ENCODE measurements around the gene ECI2.
A peak's percentile ranks its signal among the peaks of the same experiment; 100 is the strongest.
"Not testable (repeated sequence)": the region's sequence is repeated elsewhere in the genome, so short reads cannot be mapped to it uniquely, and the experiment has no call there.

Gene ECI2

DNA sequence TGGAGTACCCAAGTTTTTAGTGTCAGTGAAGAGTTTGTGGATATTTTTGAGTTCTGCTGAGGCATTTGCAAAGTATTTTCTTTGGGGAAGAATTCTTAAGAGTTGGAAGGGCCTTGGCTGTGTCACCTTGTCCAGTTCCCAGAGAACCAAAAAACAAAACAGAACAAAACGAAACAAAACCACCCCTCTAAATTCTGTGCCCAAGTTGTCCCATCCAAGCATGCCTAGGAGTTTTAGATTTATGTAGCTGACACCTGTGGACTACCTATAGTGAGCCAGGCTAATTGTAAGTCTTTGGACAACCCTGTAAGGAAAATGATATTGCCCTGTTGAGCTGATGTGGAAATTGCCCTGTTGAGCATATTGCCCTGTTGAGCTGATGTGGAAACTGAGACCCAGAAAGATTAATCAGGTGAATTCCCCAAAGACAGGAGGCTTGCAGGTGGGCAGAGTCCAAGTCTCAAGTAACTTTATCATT lies 1.0 kb upstream of the ECI2 start:
- no peak for DNase-seq

DNA sequence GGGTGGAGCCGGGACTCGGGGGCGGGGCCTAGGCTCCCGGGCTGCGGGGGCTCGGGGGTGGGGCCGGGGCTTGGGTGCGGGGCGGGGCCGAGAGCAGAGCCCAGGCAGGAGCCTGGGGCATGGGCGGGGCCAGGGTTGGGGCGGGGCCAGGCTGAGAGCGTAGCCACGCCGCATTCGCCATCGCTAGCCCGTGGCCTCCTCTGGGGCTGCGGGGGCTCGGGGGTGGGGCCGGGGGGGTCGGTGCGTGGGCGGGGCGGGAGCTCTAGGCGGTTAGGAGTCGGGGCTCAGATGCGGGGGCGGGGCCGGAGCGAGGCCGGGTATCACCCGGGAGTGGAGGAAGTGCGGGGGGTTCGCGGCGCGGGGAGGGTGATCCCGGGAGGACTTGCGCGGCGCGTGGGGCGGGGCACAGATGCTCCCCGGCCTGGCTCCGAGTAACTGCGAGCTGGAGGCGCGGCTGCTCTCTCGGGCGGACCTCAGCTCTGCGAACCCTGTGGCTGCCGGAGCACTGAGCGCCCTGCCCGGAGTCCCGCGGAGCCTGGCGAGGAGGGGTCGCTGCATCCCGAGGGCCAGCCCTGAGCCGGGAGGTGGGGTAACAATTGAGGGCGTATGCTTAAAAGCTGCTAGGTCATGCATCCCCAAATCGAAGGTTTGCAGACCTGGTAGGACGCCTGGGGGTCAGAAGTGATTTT lies 434 bp upstream of the ECI2 start:
- peak; percentile 27 for DNase-seq

DNA sequence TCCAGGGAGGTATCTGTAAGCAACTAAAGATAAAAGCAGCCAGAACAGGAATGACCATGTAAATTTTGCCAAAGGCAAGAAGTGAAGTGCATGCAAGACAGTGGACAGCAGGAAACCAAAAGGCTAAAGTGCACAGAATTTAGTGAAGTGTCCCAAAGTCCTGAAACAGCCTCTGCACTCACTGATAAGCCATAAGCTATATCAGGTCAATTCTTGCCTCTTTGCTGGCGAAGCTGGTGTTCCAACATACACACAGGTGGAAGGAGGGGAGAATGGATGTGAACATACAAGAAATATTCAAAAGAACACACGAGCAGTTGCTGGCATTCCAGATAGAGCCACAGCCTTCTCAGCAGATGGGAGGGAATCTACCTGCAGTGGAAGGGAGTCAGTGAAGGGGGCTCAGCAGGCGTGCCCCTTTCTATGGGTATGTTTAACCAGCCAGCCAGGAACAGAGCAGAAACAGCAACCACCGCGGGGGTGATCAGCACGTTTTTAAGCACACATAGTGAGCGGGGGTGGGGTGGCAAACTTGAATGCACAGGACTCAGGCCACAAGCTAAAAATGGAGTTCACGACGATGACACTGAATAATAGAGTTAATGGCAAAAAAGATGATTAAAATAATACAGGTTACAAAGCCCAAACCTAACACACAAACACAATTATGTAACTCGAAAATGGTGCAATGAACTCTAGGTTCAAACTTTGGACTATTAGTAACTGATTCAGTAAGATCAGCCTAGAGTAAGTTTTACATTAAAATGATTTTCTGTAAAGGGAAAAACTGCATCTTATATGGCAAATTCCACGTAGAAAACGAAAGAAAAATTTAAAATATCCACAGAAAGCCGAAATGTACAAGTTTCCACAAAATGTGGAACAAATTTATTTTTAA lies 1.2 kb downstream of the ECI2 start:
- no peak for DNase-seq

DNA sequence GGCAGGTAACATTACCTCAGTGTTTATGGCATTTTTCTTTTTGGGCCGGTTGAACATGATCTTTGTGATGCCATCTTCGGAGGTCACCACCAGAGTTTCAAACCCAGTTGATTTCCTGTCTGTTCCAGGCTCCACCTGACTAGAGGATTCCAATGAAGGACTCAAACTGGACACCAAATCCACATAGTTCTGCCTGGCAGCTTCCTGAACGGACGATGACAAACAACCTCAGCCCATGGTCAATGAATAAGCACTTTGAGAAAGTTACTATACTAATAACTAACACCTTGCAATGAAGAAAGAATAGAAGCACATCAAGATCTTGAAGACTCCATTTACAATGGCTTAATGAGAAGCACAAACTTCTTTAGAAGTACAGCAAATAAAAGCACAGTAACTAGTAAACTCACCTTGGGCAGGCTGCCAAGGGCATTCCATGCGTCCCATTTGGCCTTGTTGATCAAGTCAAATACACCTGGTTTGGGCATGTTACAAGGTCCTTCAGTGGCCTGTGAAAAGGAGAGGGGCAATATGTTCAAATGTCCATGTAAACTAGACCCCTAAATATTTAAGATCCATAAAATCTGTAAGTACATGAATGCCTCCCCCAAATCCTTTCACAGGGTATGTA lies 4.9 kb downstream of the ECI2 start:
- no peak for DNase-seq

GRCh38 chr6:4129446-4129845 lies 5.9 kb downstream of the ECI2 start:
- DNase-seq = no peak

GRCh38 chr6:4128748-4129147 lies 6.6 kb downstream of the ECI2 start:
- DNase-seq = no peak

- no peak for DNase-seq
Measured at GRCh38 chr6:4128072-4128471, 7.3 kb downstream of the ECI2 start.

DNA sequence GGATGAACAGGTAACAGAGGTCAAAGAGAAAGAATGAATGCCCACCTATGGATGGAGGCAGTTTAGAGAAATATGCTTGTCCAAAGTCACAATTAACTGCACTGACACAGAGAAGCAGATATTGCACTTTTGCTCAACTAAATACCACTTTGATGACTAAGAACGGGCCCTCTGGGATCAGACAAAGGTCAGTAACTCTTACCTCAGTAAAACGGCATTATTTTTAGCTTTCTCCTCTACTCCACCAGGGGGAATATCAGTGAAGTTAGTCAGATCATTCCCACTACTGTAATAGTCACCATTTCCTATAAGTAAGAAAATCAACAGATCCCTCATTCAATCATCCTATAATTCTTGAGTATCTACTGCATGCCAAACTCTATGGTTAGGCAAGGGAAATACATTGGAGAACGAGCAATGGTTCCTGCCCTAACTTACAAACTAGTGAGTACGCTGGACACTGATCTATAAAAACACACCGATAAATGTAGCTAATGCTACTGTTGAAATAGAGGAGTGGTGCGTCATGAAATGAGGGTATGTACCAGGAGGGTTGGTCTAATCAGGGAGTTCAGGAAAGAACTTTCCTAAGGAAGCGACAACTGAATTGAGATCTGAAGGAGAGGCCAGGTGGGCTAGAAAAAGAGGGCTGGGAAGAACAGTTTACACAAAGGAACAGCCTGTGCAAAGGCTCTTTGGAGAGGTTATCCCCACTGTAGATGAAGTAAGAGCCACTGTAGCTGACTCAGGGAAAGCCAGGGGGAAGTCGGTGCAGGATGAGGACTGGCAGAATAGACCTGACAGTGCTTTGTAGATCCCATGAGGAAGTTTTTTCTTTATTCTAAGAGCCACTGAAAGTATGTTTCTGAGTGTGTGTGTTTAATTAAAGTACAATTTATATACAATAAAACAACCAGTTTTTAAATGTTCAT lies 9.2 kb downstream of the ECI2 start:
- no peak for DNase-seq

DNA sequence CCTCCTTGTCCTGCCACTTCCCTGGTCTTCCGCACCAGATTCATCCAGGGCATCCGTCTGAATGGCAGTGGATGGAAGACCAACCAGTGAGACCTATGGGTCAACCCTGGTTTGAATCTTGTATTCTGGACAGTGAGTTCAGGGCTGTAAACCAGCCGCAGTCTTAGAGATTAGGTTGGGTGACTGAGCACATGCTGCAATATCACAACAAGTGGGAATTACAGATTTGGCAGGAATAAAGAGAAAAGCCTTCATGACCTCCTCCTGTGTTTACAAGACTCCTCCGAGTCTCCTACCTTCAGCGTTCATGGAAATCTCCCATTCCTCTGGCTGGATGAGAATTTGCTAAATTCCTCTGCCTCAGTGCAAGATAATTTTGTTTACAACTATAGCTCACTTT lies 9.9 kb downstream of the ECI2 start:
- no peak for DNase-seq

GRCh38 chr6:4124351-4124750 lies 11.0 kb downstream of the ECI2 start:
- no peak for DNase-seq

GRCh38 chr6:4115741-4116140 lies 19.6 kb downstream of the ECI2 start:
- DNase-seq = no peak

DNA sequence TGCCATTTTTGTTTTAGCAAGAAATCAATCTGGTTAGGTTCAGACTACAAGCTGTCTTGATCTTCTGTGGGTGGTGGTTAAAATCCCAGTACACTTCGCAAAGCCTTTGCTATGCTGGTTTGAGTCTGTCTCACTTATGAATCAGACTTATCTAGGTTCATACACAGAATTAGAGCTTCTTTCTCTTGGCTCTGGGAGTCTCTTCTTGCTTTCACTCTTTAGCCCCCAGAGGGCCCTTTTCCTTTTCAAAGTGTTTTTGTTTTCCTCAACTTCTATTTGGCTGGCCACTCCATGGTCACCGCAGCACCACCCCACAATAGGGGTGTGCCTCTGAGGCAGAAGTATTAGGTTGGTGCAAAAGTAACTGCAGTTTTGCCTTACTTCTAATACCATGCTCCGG lies 21.3 kb downstream of the ECI2 start:
- no peak for DNase-seq

DNA sequence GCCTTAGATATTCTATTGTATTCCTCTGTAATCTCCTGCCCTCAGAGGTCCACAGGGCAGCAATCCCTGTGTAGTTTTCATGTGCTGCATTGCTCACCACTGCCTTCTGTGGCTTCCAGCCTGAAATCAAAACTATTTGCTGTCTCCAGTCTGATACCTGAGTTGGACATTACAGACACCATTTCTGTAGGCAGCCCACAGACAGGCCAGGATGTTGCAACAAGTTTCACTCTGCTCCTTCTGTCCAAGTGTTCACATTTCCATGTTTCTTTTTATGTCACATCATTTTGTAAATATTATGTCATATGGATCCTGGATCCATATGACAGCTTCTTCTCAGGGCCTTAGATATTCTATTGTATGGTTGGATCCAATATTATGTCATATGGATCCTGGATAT lies 21.7 kb downstream of the ECI2 start:
- DNase-seq = no peak

GRCh38 chr6:4112366-4112765 lies 23.0 kb downstream of the ECI2 start:
- DNase-seq = no peak

- not testable (repeated sequence) for DNase-seq
Measured at GRCh38 chr6:4109363-4109815, 26.0 kb downstream of the ECI2 start.

- DNase-seq = no peak
Measured at GRCh38 chr6:4108561-4109093, 26.7 kb downstream of the ECI2 start.

- no peak for DNase-seq
Measured at GRCh38 chr6:4107873-4108272, 27.5 kb downstream of the ECI2 start.

- DNase-seq = no peak
Measured at GRCh38 chr6:4105980-4106536, 29.3 kb downstream of the ECI2 start.

DNA sequence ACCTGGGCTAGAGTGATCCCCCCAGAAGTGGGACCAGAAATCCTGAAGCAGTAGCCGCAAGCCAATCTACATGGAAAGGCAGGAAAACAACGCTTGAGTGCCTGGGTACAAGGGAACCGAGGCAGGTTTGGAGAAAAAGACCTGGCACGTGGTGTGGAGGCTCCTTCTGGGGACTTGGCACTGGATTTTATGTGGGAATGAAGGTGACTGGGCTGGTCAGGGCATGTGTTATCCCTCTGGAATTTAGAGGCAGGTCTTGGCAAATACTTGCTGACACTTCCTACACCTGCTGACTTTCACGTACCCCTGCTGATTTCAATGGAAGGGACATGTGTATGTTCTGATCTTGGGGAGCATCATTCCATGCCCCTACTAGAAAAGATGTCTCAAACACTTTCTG lies 31.4 kb downstream of the ECI2 start:
- no peak for DNase-seq

GRCh38 chr6:4102687-4103244 lies 32.6 kb downstream of the ECI2 start:
- DNase-seq = peak; percentile 80

GRCh38 chr6:4101298-4101697 lies 34.1 kb downstream of the ECI2 start:
- no peak for DNase-seq

DNA sequence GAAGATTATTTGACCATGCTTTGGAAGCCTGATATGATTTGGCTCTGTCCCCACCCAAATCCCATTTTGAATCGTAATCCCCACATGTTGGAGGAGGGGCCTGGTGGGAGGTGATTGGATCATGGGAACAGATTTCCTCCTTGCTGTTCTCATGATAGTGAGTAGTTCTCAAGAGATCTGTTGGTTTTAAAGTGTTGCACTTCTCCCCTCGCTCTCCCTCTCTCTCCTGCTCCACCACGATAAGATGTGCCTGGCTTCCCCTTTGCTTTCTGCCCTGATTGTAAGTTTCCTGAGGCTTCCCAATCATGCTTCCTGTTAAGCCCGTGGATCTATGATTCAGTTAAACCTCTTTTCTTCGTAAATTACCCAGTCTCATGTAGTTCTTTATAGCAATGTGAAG lies 34.7 kb downstream of the ECI2 start:
- DNase-seq = no peak

Measured in NCI-H524 treated with DMSO at 0.1 percent for 48 hours (cell line).